Thyroid gland (tissue), 4 donors: ENCODE results near the gene PNMA6E.

Experiments
- CTCF ChIP-seq, 6 experiments: fragments of 200-600 bp in 3 of 6; fragments of 450-650 bp in 3 of 6; sonication (generic) in 3 of 6; IDR thresholded peaks; one replicate each; pipeline ENCODE4 v1.5.1; 2016 to 2019; ENCODE audit warnings: antibody characterized with exemption in 6 of 6, mild to moderate bottlenecking in 2 of 6, inconsistent platforms in 1 of 6, moderate library complexity in 1 of 6
- POLR2A ChIP-seq, 2 donors: fragments of 450-650 bp; IDR thresholded peaks; one replicate each; pipeline ENCODE4 v1.6.1; 2017; ENCODE audit warnings: antibody characterized with exemption in 2 of 2, mild to moderate bottlenecking in 2 of 2, moderate library complexity in 1 of 2

- TF ChIP-seq CTCF (IDR thresholded peaks at IDR 0.05) = no peak
- no peak for TF ChIP-seq POLR2A (IDR thresholded peaks at IDR 0.05)
Measured at GRCh38 chrX:153361781-153362397, 39.3 kb downstream of the PNMA6E start.
